ENCODE results near the gene FBXL17. TPM values are rescaled to one million over a fixed set of nuclear protein-coding genes. Genes with fewer than 3 reads are reported as not detected.

Gene FBXL17
- polyA plus RNA-seq, 6 donors from 2014 or later: 7.6 to 13.6 (median 8.8) TPM

DNA sequence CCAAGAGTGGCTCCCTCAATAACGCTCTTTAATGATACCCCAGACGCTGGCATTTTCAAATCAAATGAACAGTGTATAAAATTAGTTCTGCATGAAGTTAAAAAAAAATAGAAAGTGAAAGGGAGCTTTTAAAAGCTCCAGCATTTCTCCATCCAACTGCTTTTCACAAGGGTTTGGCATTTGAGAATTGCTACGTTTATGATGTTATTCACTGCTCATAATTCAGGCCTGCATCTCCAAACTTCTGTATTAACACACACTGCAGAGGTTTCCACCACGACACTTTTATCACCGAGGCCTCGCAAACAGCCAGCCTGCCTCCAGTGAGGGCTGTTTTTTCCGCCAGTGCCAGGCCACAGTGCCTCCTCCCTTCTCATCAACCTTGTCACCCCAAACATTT lies 505.6 kb downstream of the FBXL17 start:
- Mint-ChIP-seq H3K27ac (peak overlapping the region in 1 of 6 donors; percentile 61), H3K9me3 (no peaks in the 10 kb centered on the region), H3K4me1 (no peaks in the 10 kb centered on the region), H3K4me3 (no peak overlapping the region), H3K36me3 (peaks cover 0 to 11% of the 10 kb centered on the region in 2 donors), H3K27me3 (no peaks in the 10 kb centered on the region)
- ATAC-seq (ENCODE audit: low read depth in 2 of 2): no peak
- no peak for DNase-seq

DNA sequence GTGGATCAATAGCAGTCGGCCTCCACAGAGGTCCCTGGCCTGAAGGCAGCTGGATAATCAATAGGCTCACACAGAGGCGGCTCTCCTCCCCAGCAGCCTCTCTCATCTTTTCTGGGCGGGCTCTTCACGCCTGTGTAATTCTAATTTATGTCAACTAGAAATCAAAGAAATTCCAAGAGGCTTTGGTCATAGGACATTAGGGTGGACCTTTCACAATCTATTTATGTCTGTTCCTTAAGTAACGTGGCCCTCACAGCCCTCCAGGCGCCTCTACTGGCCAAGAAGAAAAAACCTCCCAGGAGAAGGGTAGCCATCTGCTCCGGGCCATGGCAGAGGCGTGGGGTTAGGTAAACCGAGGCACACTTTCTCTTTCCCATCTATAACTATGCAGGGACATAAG lies 506.1 kb downstream of the FBXL17 start:
- Mint-ChIP-seq H3K9me3 (no peaks in the 10 kb centered on the region), H3K36me3 (peaks cover 0 to 11% of the 10 kb centered on the region in 2 donors), H3K27me3 (no peaks in the 10 kb centered on the region), H3K4me3 (no peak overlapping the region), H3K4me1 (no peaks in the 10 kb centered on the region), H3K27ac (no peak overlapping the region)
- ATAC-seq (ENCODE audit: low read depth in 2 of 2) (no peak), DNase-seq (no peak)

DNA sequence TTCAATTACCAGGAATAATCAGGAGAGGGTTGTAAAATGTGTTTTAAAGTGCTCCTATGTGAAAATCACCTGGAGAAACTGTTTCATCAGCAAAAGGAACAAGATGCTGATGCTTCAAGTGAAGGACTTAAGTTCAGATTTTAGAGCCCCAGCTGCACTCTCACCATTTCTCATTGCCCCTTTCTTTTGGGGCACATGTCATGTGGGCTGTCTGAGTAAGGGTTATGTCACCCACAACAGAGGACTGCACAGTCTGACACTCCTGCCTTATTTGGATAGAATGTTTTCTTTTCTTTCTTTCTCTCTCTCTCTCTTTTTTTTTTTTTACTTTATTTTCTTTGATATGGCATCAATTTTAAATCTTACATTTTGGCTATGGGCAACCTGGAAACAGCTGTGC lies 507.1 kb downstream of the FBXL17 start:
- no peaks in the 10 kb centered on the region for H3K9me3 Mint-ChIP-seq
- no peak overlapping the region for H3K27ac Mint-ChIP-seq
- peaks cover 2 to 8% of the 10 kb centered on the region in 2 donors for H3K36me3 Mint-ChIP-seq
- no peak overlapping the region for H3K4me3 Mint-ChIP-seq
- DNase-seq (no peak), ATAC-seq (ENCODE audit: low read depth in 2 of 2) (no peak)
- H3K27me3 Mint-ChIP-seq: no peaks in the 10 kb centered on the region
- H3K4me1 Mint-ChIP-seq: no peaks in the 10 kb centered on the region

DNA sequence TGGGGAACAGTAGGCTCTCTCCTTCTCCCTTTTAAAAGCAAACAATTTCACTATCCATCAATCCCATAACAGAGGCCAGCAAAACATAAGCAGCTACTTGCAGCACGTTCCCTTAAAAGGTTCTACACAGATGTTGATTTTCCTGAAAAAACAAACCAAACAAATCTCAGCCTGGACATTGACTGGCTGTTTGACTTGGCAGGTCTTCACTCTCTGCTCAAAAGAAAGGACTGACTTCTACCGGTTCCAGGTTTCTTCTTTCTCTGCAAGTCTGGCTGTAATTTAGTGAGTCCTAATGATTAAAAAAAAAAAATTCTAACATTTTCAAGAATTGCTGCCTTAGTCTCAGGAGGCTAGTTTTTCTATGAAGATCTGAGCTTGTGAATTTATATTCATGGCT lies 508.0 kb downstream of the FBXL17 start:
- H3K36me3 Mint-ChIP-seq: peaks cover 0 to 11% of the 10 kb centered on the region in 2 donors
- no peak for ATAC-seq (ENCODE audit: low read depth in 2 of 2)
- H3K4me1 Mint-ChIP-seq: no peaks in the 10 kb centered on the region
- no peaks in the 10 kb centered on the region for H3K27me3 Mint-ChIP-seq
- H3K9me3 Mint-ChIP-seq: no peaks in the 10 kb centered on the region
- DNase-seq: no peak
- H3K4me3 Mint-ChIP-seq: no peak overlapping the region
- peak overlapping the region in 1 of 6 donors; percentile 87 for H3K27ac Mint-ChIP-seq

DNA sequence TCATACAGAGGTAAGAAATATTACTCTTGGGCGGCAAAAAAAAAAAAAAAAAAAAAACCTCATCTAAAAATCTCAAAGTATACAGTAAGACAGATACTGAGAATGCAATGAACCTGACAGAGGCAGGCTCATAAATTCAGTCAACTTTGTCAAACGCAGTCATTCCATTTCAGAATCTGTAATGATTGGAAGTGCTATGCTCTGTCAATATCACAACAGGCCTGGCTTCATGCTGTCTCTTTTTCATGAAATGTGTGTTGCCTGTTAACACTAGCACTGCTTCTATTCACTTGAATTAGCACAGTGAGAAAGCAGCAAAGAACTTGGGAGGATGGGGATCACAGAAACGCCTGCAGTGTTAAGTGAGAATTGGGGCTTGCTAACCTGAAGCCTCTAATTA lies 510.9 kb downstream of the FBXL17 start:
- no peak for ATAC-seq (ENCODE audit: low read depth in 2 of 2)
- H3K27me3 Mint-ChIP-seq: no peaks in the 10 kb centered on the region
- H3K9me3 Mint-ChIP-seq: no peaks in the 10 kb centered on the region
- H3K4me3 Mint-ChIP-seq: no peak overlapping the region
- no peak for DNase-seq
- H3K4me1 Mint-ChIP-seq: no peaks in the 10 kb centered on the region
- H3K27ac Mint-ChIP-seq: no peak overlapping the region
- H3K36me3 Mint-ChIP-seq: peaks cover 0 to 13% of the 10 kb centered on the region in 2 donors

DNA sequence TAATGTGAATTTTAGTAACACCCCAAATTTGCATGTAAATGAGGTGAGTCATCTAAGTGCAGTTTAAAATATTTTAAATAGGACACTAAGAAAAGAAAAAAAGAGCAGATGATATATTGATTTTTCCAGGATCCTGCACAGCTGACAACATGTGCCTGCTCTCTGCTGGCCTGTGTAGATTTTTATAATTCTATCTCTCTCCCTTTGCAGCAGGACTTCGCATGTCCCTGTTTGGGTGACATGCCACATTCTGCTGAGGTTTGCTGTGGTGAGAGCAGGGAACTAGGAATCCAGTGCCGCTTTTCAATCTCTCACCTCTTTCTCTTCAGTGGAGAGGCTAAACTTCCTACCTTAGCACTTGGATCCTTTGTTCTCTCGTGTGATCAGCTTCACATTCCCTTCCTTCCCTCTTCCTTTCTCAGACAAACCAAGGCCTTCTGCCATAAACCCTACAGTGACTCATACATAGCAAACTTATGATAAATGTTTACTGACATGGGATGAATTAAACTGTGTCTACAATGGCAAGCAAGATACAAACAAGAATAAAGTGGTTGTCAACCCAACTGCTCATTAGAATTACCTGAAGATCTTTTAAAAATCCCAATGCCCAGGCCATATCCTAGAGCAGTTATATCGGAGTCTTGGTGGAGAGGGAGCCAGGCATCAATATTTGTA lies 512.3 kb downstream of the FBXL17 start:
- no peak for ATAC-seq (ENCODE audit: low read depth in 2 of 2)
- DNase-seq: no peak
- no peaks in the 10 kb centered on the region for H3K27me3 Mint-ChIP-seq
- peaks cover 12 to 16% of the 10 kb centered on the region in 2 donors for H3K36me3 Mint-ChIP-seq
- no peaks in the 10 kb centered on the region for H3K4me1 Mint-ChIP-seq
- no peak overlapping the region for H3K4me3 Mint-ChIP-seq
- no peak overlapping the region for H3K27ac Mint-ChIP-seq
- H3K9me3 Mint-ChIP-seq: peaks cover 0 to 2% (median 0%) of the 10 kb centered on the region in 7 donors

DNA sequence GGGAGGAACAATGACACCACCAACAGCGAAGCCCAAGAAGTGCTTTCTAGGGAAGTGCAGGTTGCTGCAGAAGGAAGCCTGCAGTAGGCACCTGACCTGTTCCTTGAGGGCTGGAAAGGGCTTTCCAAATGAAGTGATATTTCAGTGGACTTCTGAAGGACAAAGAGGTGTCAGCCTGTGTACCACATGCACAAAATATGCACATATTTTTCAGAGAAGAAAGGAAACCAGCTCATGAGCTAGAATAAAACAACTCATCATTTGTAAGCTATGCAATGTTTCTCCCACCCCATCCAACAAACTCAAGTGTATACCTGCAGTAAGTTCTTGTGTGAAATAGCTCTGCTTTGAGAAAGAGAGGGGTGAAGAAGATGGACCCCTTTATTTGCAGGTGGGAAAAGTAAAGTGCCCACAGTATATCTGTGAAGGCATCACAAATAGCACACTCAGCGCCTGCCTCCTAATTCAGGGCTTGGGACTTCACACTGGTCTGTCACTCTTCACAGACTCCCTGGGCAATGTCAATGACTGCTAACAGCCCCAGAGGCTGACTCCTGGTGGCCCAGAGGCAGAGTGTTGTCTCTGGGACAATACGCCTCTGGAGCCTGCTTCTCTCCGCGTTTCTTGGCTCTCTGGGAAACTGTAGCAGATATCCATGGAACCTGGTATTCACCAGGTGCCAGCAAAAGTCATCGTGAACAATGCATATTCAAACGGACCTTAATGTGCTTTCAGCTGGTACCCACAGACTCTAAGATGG lies 513.1 kb downstream of the FBXL17 start:
- peaks cover 16 to 20% of the 10 kb centered on the region in 2 donors for H3K36me3 Mint-ChIP-seq

DNA sequence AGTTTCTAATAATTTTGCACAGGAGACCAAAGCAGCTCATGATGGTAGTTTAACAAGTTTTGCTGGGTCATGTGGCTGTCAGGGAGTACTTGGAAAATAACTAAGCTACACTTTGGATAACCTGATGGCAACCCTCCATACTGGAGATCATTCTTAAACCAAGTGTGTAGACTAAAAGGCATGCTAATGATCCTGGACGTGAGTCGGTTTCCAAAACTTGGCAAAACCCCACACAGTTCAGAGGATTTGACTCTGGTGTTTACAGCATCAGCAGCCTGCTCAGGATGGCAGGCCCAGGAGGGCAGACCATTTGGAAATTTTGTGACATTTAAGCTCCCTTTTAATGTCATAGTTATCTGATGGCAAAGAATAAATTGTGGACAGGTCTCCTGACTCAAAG lies 514.6 kb downstream of the FBXL17 start:
- Mint-ChIP-seq H3K4me1 (no peaks in the 10 kb centered on the region), H3K27ac (no peak overlapping the region), H3K4me3 (no peak overlapping the region), H3K36me3 (peaks cover 16 to 20% of the 10 kb centered on the region in 2 donors), H3K27me3 (no peaks in the 10 kb centered on the region), H3K9me3 (peaks cover 0 to 4% (median 0%) of the 10 kb centered on the region in 7 donors)
- DNase-seq (no peak), ATAC-seq (ENCODE audit: low read depth in 2 of 2) (no peak)

More for the DNA sequence above, 513.1 kb downstream of the FBXL17 start:
- Mint-ChIP-seq H3K27me3 (no peaks in the 10 kb centered on the region), H3K9me3 (peaks cover 0 to 4% (median 0%) of the 10 kb centered on the region in 7 donors), H3K27ac (no peak overlapping the region), H3K4me1 (no peaks in the 10 kb centered on the region), H3K4me3 (no peak overlapping the region)
- DNase-seq: no peak
- ATAC-seq (ENCODE audit: low read depth in 2 of 2): no peak

DNA sequence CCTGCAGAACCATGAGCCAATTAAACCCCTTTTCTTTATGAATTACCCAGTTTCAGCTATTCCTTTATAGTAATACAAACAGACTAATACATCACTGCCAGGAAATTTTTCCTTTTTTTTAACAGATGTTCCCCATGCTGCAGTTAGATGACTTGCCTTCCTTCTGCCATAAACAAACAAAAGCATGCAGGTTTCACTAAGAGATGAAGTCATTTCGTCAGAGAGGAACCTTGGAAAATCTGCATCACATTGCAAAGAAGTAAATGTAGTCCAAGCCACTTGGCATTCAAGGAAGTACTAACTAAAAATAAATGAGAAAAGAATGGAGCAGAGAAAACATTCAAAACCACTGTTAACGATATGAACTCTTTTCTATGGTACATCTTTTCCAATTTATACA lies 517.1 kb downstream of the FBXL17 start:
- no peak for DNase-seq
- no peaks in the 10 kb centered on the region for H3K4me1 Mint-ChIP-seq
- peaks cover 0 to 4% (median 0%) of the 10 kb centered on the region in 7 donors for H3K9me3 Mint-ChIP-seq
- H3K27ac Mint-ChIP-seq: no peak overlapping the region
- no peak overlapping the region for H3K4me3 Mint-ChIP-seq
- ATAC-seq (ENCODE audit: low read depth in 2 of 2): no peak
- H3K36me3 Mint-ChIP-seq: peaks cover 28% of the 10 kb centered on the region in 2 donors
- no peaks in the 10 kb centered on the region for H3K27me3 Mint-ChIP-seq

DNA sequence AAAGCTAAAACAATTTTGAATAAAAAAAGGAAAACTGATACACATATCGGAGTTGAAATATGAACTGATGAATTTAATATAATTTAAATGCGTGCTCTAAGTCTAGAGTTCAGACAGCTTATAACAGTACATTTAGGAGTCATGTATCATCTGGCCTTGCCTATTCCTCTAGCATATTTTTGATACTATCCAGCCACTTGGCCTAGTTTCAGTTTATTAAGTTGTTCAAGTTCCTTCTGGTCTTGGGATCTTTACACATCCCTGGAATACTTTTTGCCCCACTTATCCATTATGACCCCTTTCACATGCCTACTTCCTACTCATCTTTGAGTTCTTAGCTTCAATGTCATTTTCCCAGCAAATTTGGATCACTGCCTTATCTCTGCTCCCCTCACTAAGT lies 518.8 kb downstream of the FBXL17 start:
- DNase-seq (no peak), ATAC-seq (ENCODE audit: low read depth in 2 of 2) (no peak)
- Mint-ChIP-seq H3K4me3 (no peak overlapping the region), H3K27me3 (no peaks in the 10 kb centered on the region), H3K36me3 (peaks cover 18 to 28% of the 10 kb centered on the region in 2 donors), H3K9me3 (peaks cover 0 to 4% (median 0%) of the 10 kb centered on the region in 7 donors), H3K4me1 (no peaks in the 10 kb centered on the region), H3K27ac (no peak overlapping the region)

DNA sequence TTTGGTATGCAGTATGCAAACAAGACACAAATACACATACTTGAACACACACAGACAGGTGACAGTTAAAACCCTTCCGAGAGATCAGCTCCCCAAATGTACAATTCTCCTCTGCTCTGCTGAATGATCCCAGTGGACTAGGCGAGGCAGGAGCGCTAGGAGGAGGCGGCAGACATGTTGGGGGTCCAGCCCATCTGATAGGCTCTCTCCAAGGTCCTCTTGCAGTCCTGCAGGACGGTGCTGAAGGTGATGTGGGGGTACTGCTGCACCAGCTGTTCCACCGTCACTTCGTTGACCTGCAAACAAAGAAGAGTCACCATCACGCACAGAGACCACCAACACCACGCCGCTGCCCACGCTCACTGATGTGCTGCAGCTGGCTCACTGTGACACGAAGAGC lies 520.3 kb downstream of the FBXL17 start:
- peak overlapping the region in 1 of 6 donors; percentile 17 for H3K27ac Mint-ChIP-seq
- DNase-seq (no peak), ATAC-seq (ENCODE audit: low read depth in 2 of 2) (no peak)
- H3K4me1 Mint-ChIP-seq: no peaks in the 10 kb centered on the region
- H3K27me3 Mint-ChIP-seq: no peaks in the 10 kb centered on the region
- H3K36me3 Mint-ChIP-seq: peaks cover 18 to 28% of the 10 kb centered on the region in 2 donors
- H3K4me3 Mint-ChIP-seq: no peak overlapping the region
- H3K9me3 Mint-ChIP-seq: peaks cover 0 to 4% (median 0%) of the 10 kb centered on the region in 7 donors

DNA sequence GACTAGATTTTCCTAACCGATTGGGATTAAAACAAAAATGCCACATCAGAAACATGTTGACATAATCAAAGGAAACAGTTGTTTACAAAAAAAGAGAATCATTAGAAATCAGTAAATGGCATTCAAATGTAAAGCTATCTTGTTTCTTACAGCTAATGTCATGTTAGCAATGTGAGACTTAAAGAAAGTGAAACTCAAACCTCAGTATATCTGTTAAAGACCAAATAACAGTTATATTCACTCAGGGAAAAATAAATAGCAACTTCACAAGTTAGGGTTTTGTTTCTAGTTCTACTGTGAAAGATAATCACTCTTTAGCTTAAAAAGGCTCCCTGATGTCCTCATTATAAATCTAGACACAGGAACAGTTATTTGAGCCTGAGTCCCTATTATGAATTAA lies 521.9 kb downstream of the FBXL17 start:
- no peak overlapping the region for H3K27ac Mint-ChIP-seq

DNA sequence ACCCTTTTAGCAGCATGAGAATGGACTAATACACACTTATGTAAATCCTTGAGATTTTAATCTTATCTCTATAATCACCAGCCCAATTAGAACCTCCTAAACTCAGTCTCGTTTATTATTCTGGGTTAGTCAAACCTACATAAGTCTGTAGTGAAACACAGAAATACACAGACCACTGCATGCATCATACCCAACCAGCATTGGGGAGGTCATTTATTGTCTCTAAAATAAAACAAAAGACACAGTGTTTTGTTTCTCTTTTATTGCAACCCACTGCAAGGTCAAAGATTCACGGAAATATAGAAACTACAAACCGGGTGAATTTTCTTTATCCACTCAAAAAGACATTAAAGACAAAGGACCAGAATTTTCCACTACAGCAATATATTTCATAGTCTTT lies 523.1 kb downstream of the FBXL17 start:
- Mint-ChIP-seq H3K27me3 (no peaks in the 10 kb centered on the region), H3K4me3 (no peak overlapping the region), H3K4me1 (no peaks in the 10 kb centered on the region), H3K9me3 (no peaks in the 10 kb centered on the region), H3K27ac (no peak overlapping the region), H3K36me3 (peaks cover 10 to 12% of the 10 kb centered on the region in 2 donors)
- DNase-seq (no peak), ATAC-seq (ENCODE audit: low read depth in 2 of 2) (no peak)

More for the DNA sequence above, 521.9 kb downstream of the FBXL17 start:
- Mint-ChIP-seq H3K36me3 (peaks cover 18 to 21% of the 10 kb centered on the region in 2 donors), H3K9me3 (peaks cover 0 to 4% (median 0%) of the 10 kb centered on the region in 7 donors), H3K27me3 (no peaks in the 10 kb centered on the region), H3K4me1 (no peaks in the 10 kb centered on the region), H3K4me3 (no peak overlapping the region)
- ATAC-seq (ENCODE audit: low read depth in 2 of 2) (no peak), DNase-seq (no peak)

DNA sequence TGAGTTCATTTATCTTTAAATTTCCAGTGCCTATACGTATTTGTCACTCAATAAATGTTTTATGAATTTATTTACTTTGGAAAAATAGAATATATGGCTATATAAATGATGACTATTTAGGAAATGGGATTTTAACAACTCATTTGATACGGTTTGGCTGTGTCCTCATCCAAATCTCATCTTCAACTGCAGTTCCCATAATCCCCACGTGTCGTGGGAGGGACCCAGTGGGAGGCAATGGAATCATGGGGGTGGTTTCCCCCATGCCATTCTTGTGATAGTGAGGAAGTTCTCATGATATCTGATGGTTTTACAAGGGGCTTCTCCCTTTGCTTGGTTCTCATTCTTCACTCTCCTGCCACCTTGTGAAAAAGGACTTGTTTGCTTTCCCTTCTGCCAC lies 523.6 kb downstream of the FBXL17 start:
- Mint-ChIP-seq H3K36me3 (peaks cover 10 to 12% of the 10 kb centered on the region in 2 donors), H3K4me3 (no peak overlapping the region), H3K4me1 (no peaks in the 10 kb centered on the region), H3K9me3 (no peaks in the 10 kb centered on the region), H3K27me3 (no peaks in the 10 kb centered on the region), H3K27ac (no peak overlapping the region)
- no peak for DNase-seq
- no peak for ATAC-seq (ENCODE audit: low read depth in 2 of 2)

All from naive B cell (primary cell).